Prostate gland (tissue), 2 donors: ENCODE results near the gene CRTC3.

Experiments
- CTCF ChIP-seq, 4 experiments: fragments of 200-600 bp in 2 of 4; fragments of 450-650 bp in 2 of 4; sonication (generic) in 2 of 4; IDR thresholded peaks; 1 replicate in 3 of 4; 2 replicates in 1 of 4; pipeline ENCODE4 v1.5.1; 2016 to 2019; ENCODE audit warnings: antibody characterized with exemption in 4 of 4, mild to moderate bottlenecking in 2 of 4, moderate library complexity in 2 of 4
- POLR2A ChIP-seq: fragments of 450-650 bp; IDR thresholded peaks from one replicate; pipeline ENCODE4 v1.6.1; 2016; ENCODE audit warnings: antibody characterized with exemption, mild to moderate bottlenecking
- POLR2AphosphoS5 ChIP-seq: sonication (generic); formaldehyde crosslinking; IDR thresholded peaks from one replicate; pipeline ENCODE4 v1.6.1; 2017; ENCODE audit warnings: antibody characterized with exemption

GRCh38 chr15:90599116-90599515, 69.4 kb downstream of the CRTC3 start:
- TF ChIP-seq CTCF (IDR thresholded peaks at IDR 0.05) (no peak), POLR2A (no peak), POLR2AphosphoS5 (no peak)
